GM21737 (cell line): Measurements from ENCODE around the gene FFAR3.
A peak's percentile ranks its signal among the peaks of the same experiment; 100 is the strongest.
"Not testable (repeated sequence)": the region's sequence is repeated elsewhere in the genome, so short reads cannot be mapped to it uniquely, and the experiment has no call there.

ENCODE experiments used
- ATAC-seq: cut with Tn5 transposase; IDR thresholded peaks from one replicate; pipeline ENCODE4 v1.9.1; 2021; ENCODE audit warnings: mild to moderate bottlenecking, moderate library complexity; ENCODE audit not compliant: unreplicated experiment

Gene FFAR3

DNA sequence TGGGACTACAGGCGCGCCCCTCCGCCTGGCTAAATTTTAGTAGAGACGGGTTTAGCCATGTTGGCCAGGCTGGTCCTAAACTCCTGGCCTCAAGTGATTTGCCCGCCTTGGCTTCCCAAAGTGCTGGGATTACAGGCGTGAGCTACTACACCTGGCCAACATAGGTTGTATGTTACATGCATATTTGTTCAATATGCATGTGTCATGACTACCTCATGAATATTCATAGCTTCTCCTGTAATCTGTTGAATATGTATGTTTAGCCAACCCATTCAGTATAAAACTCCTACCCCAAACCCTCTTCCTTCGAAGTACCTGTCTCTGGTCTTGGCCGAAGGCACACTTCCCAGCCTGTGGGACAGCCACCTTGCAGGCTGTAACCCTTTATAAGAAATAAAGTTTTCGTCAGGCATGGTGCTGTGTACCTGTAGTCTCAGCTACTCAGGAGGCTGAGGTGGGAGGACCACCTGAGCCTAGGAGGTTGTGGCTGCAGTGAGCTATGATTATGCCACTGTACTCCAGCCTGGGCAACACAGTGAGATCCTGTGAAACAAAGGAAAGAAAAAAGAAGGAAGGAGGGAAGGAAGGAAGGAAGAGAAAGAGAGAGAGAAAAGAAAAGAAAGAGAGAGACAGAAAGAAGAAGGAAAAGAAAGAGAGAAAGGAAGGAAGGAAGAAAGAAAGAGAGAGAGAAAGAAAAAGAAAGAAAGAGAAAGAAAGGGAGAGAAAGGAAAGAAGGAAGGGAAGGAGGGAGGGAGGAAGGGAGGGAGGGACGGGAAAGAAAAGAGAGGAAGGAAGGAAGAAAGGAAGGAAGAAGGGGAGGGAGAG lies 41.9 kb downstream of the FFAR3 start:
- ATAC-seq: no peak

GRCh38 chr19:35400773-35401100 lies 42.5 kb downstream of the FFAR3 start:
- ATAC-seq: no peak

DNA sequence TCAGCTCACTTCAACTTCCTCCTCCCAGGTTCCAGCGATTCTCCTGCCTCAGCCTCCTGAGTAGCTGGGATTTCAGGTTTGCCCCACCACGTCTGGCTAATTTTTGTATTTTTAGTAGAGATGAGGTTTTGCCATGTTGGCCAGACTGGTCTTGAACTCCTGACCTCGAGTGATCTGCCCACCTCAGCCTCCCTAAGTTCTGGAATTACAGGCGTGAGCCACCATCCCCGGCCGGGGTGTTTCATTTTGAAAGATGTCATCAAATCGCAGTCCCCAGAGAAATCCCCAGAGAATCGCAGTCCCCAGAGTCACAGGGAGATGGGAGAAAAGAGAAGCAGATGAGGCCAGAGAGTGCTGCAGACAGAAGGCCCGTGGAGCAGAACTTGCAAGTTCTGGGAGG lies 43.2 kb downstream of the FFAR3 start:
- not testable (repeated sequence) for ATAC-seq

DNA sequence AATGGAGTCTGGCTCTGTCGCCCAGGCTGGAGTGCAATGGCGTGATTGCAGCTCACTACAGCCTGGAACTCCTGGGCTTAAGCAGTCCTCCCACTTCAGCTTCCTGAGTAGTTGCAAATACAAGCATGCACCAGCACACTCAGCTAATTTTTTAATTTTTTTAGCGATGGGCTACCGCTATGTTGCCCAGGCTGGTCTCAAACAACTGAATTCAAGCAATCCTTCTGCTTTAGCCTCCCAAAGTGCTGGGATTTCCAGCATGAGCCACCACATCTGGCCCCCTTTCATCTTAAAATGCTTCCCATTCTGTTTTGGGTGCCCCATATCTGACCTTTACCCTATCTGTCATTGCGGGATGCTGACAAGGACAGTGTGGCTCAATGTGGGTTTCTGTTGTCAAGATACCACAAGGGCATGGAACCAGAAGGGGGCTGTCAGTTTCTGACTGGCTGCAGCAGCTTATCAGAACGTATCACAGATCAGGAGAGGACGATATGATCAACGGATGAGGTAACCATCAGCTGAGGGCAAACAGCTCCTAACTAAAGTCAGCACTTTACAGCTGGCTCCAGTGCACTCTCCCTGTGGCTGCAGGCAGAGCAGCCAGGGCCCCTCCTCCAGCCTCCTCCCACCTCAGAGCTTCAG lies 45.0 kb downstream of the FFAR3 start:
- ATAC-seq: no peak

- no peak for ATAC-seq
Measured at GRCh38 chr19:35404879-35405622, 46.8 kb downstream of the FFAR3 start.

GRCh38 chr19:35407619-35408018 lies 49.4 kb downstream of the FFAR3 start:
- ATAC-seq: no peak

DNA sequence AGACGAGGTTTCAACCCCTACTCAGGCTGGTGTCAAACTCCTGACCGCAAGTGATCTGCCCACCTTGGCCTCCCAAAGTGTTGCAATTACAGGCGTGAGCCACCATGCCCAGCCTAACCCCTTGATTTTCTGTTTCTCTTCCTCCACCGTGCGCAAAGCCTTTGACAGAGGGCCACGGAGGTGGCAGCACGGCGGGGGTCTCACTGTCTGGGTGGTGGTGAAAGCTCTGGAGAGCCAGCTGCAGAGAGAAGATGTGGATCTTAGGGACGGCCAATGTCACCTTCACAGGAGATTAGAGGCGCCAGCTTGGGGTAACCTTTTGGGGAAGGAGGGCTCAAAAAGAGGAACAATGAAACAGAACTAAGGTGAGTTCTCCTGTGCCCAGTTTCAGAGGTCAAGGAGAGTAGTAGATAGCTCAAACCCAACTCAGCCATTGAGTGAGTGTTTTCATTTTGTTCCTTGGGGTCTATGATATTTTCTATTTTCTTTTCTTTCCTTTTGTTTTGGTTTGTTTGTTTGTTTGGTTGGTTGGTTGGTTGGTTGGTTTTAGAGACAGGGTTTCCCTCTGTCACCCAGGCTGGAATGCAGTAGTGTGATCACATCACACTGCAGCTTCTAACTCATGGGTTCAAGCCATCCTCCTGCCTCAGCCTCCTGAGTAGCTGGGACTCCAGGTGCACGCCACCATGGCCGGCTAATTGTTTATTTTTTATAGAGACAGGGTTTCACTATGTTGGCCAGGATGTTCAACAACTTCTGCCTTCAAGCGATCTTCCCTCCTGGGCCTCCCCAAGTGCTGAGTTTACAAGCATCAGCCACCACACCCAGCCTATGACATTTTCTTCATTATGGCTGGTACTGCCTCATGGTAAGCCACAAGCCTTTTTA lies 50.3 kb downstream of the FFAR3 start:
- ATAC-seq: peak; percentile 66

DNA sequence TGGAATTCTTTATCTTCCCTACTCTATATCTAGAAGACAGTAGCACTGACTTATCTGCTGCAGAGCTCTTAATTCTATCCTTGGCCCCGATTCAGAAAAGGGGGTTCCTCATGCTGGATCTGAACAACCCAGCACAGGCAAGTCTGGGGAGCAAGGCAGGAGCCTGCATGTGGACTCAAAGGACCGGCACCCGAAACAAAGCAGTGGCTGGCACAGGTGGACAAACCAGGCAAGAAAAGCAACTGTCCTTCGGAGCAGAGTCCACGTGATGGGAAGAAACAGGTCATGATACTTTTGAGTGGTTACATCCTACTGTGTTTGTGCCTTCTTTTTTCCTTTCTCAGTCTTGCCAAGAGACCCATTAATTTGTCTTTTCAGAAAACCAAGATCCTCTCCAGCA lies 50.9 kb downstream of the FFAR3 start:
- ATAC-seq: no peak
